HepG2 (cell line): ENCODE data around the gene PRDM7. TPM values are rescaled to one million over a fixed set of nuclear protein-coding genes. Genes with fewer than 3 reads are reported as not detected.

ENCODE experiments used
- ATAC-seq: fragments of 200-7000 bp; cut with Tn5 transposase; 3 replicates; pipeline ENCODE4 v1.9.1; 2020; ENCODE audit warnings: mild to moderate bottlenecking, moderate library complexity
- BruUV-seq: library from RNA; stranded (reverse); fragments of 400-500 nt; replicated peaks from 2 replicates; lab custom pipeline; 2021; lab: Mats Ljungman, UMichigan
- CTCF ChIA-PET: fragments of 300-600 bp; formaldehyde crosslinking; extraction: SDS; loops from one replicate; lab custom pipeline; 2021; ENCODE audit warnings: low total read pairs, inconsistent platforms, low intra/inter-chr PET ratio; lab: Yijun Ruan, JAX
- POLR2A ChIA-PET: fragments of 350-600 bp; sonication (Branson Sonifier 250); formaldehyde crosslinking; loops from one replicate; lab custom pipeline; 2020; ENCODE audit warnings: antibody characterized with exemption, inconsistent platforms; lab: Yijun Ruan, JAX
- DNase-seq: peaks from one replicate; pipeline ENCODE4 v3.0.0-alpha.2; 2015; ENCODE audit warnings: low spot score
- FAIRE-seq: peaks from 3 replicates; lab custom pipeline; 2011; peaks lifted over from hg19 to GRCh38; lab: Jason Lieb, UNC
- H2AFZ ChIP-seq: one replicate; pipeline ENCODE4 v1.6.1; 2011; ENCODE audit warnings: low read length, inconsistent platforms
- H3K27ac ChIP-seq: fragments of 300-600 bp; 3 replicates; pipeline ENCODE4 v1.8.0; 2011; ENCODE audit warnings: mixed run types, mild to moderate bottlenecking, mixed read lengths, low read length, inconsistent platforms; ENCODE audit not compliant: insufficient read depth; ENCODE audit errors: extremely low read length
- H3K27me3 ChIP-seq, 2 experiments: fragments of 200-600 bp in 1 of 2; 2 replicates in 1 of 2; 3 replicates in 1 of 2; pipeline versions ENCODE4 v1.6.0 to v1.8.0; 2011; ENCODE audit warnings: low read length in 2 of 2, mild to moderate bottlenecking in 2 of 2, moderate library complexity in 2 of 2, inconsistent platforms in 1 of 2; ENCODE audit not compliant: insufficient read depth in 2 of 2, control insufficient read depth in 1 of 2
- H3K36me3 ChIP-seq, 2 experiments: fragments of 200-600 bp in 1 of 2; replicated peaks in 1 of 2; 2 replicates in 1 of 2; 3 replicates in 1 of 2; pipeline versions ENCODE4 v1.5.1 to v1.8.0; 2011; ENCODE audit warnings: low read length in 2 of 2, inconsistent platforms in 1 of 2; ENCODE audit not compliant: insufficient read depth in 2 of 2, control insufficient read depth in 1 of 2
- H3K4me1 ChIP-seq: 2 replicates; pipeline ENCODE4 v1.5.1; 2012; ENCODE audit warnings: low read length, inconsistent platforms; ENCODE audit not compliant: insufficient read depth
- H3K4me2 ChIP-seq: 2 replicates; pipeline ENCODE4 v1.6.0; 2011; ENCODE audit warnings: low read depth, low read length, inconsistent platforms
- H3K4me3 ChIP-seq, 3 experiments: fragments of 200-600 bp in 1 of 3; sonication (generic), shearing (Covaris generic) in 1 of 3; replicated peaks in 1 of 3; 2 replicates each; pipeline ENCODE4 v1.5.1; 2011 to 2016; ENCODE audit warnings: low read length in 3 of 3, inconsistent platforms in 2 of 3, low read depth in 2 of 3, mild to moderate bottlenecking in 2 of 3, control low read depth in 1 of 3, mixed read lengths in 1 of 3; ENCODE audit not compliant: insufficient read depth in 1 of 3
- H3K79me2 ChIP-seq: one replicate; pipeline ENCODE4 v1.6.1; 2011; ENCODE audit warnings: low read length, inconsistent platforms; ENCODE audit not compliant: insufficient read depth
- H3K9ac ChIP-seq: 2 replicates; pipeline ENCODE4 v1.6.0; 2011; ENCODE audit warnings: mild to moderate bottlenecking, low read depth, low read length, inconsistent platforms; ENCODE audit not compliant: insufficient read depth
- H3K9me3 ChIP-seq: 2 replicates; pipeline ENCODE4 v1.5.1; 2012; ENCODE audit warnings: mild to moderate bottlenecking, low read length
- H4K20me1 ChIP-seq: 2 replicates; pipeline ENCODE4 v1.6.0; 2011; ENCODE audit warnings: inconsistent platforms, mild to moderate bottlenecking, low read length, moderate library complexity; ENCODE audit not compliant: insufficient read depth
- GATAD2A ChIP-seq: IDR thresholded peaks from 2 replicates; pipeline ENCODE4 v1.6.1; 2016
- ISX ChIP-seq: sonication (generic); formaldehyde crosslinking; conservative IDR thresholded peaks from 2 replicates; pipeline ENCODE4 v1.5.0; 2020; ENCODE audit warnings: missing genetic modification reagents
- KIAA2018 ChIP-seq: sonication (generic); formaldehyde crosslinking; IDR thresholded peaks from 2 replicates; pipeline ENCODE4 v1.5.0; 2020; ENCODE audit warnings: mild to moderate bottlenecking, missing genetic modification reagents, borderline replicate concordance
- NCOA2 ChIP-seq: sonication (generic); formaldehyde crosslinking; IDR thresholded peaks from 2 replicates; pipeline ENCODE4 v1.8.0; 2022; ENCODE audit warnings: inconsistent platforms
- POGK ChIP-seq: sonication (generic); formaldehyde crosslinking; conservative IDR thresholded peaks from 2 replicates; pipeline ENCODE4 v1.8.0; 2022; ENCODE audit warnings: mild to moderate bottlenecking, moderate library complexity, missing genetic modification reagents
- TERF1 ChIP-seq: sonication (generic); formaldehyde crosslinking; IDR thresholded peaks from 2 replicates; pipeline ENCODE4 v1.8.0; 2022; ENCODE audit warnings: mild to moderate bottlenecking, missing genetic modification reagents, moderate library complexity
- ZBTB21 ChIP-seq: sonication (generic); formaldehyde crosslinking; IDR thresholded peaks from 2 replicates; pipeline ENCODE4 v1.4.0; 2020; ENCODE audit warnings: missing genetic modification reagents
- ZFX ChIP-seq: sonication (generic); formaldehyde crosslinking; IDR thresholded peaks from 2 replicates; pipeline ENCODE4 v1.4.0; 2020; ENCODE audit warnings: mild to moderate bottlenecking, low read depth, missing genetic modification reagents, moderate library complexity
- ZNF235 ChIP-seq: sonication (generic); formaldehyde crosslinking; IDR thresholded peaks from 2 replicates; pipeline ENCODE4 v1.8.1; 2023; ENCODE audit warnings: mild to moderate bottlenecking, missing genetic modification reagents, borderline replicate concordance
- ZNF329 ChIP-seq: sonication (generic); formaldehyde crosslinking; IDR thresholded peaks from 2 replicates; pipeline ENCODE4 v1.9.0; 2021; ENCODE audit warnings: low read depth, mild to moderate bottlenecking, missing genetic modification reagents
- WGBS: methylation state at CpG from one replicate; pipeline ENCODE4 v1.1.6; 2017; ENCODE audit warnings: low lambda C conversion rate; 5-methylcytosine and 5-hydroxymethylcytosine counted together
- in situ Hi-C: cut with HindIII; loops from 2 replicates; pipeline ENCODE4 v1.10.0; 2017; ENCODE audit warnings: low pct_unique_long_range_greater_than_20kb; ENCODE audit not compliant: extremely low pct_ligation_motif_present
- intact Hi-C: fragments of 100-400 bp; cut with micrococcal nuclease; formaldehyde crosslinking; loops from one replicate; pipeline ENCODE4 v1.10.0; 2022; ENCODE audit not compliant: unreplicated experiment
- polyA plus RNA-seq, 8 experiments: library from polyadenylated mRNA; depleted of rRNA in 3 of 8; stranded (reverse) in 7 of 8; unstranded in 1 of 8; fragments of >200 nt; fragmentation: Illumina TruSeq in 4 of 8; extraction: Trizol in 4 of 8; gene quantifications; 2 replicates each; pipeline versions ENCODE4 v1.2.1 to v1.2.3, GENCODE V29; 2011 to 2016; ENCODE audit warnings: low read depth in 4 of 8, missing spikeins in 1 of 8, mixed read lengths in 1 of 8; ENCODE audit not compliant: insufficient read depth in 1 of 8
- total RNA-seq, 5 experiments: library from RNA; depleted of rRNA; stranded (reverse); fragments of >200 nt; fragmentation: Illumina TruSeq; extraction: Trizol; gene quantifications; 2 replicates each; pipeline ENCODE4 v1.2.3, GENCODE V29; 2016; ENCODE audit warnings: low read depth in 1 of 5

PRDM7 gene
- total and polyA plus RNA-seq, 2 of the 13 experiments (the other 11 are each of a cell fraction or from before 2014, with no cell fraction given): not detected

- ATAC-seq (peak; percentile 38), DNase-seq (peak; percentile 67), FAIRE-seq (peak; percentile 26)
- intact Hi-C loops (loop anchor here (5.0 kb wide), 1 partner anchor 97 kb away; the partner anchor contains the start of gene TUBB3), in situ Hi-C loops (loop anchor here (5.0 kb wide), 1 partner anchor 97 kb away; the partner anchor contains the start of gene TUBB3)
- H3K27ac ChIP-seq: peak overlapping the region; percentile 75
- no TSS peak for BruUV-seq
- ChIA-PET POLR2A (interaction anchor here (0.6 to 2.7 kb wide), 9 partner anchors 9 to 207 kb away, joined by 3 to 23 read pairs (median 6); partner anchors contain the start of genes TCF25 and TUBB3), CTCF (no interaction called here)
- H3K4me2 ChIP-seq: peak overlapping the region; percentile 92
- H4K20me1 ChIP-seq: no peaks in the 10 kb centered on the region
- no peaks in the 10 kb centered on the region; a peak in 1 of 5 replicates for H3K27me3 ChIP-seq
- peaks cover 0 to 4% of the 10 kb centered on the region in 2 experiments; a peak in 3 of 5 replicates for H3K36me3 ChIP-seq
- WGBS: 1% methylated on average over 19 of the region's 57 CpGs
- peak overlapping the region; percentile 81 for H3K9ac ChIP-seq
- H3K4me1 ChIP-seq: peaks cover 44% of the 10 kb centered on the region
- H3K79me2 ChIP-seq: peaks cover 8% of the 10 kb centered on the region
- peak overlapping the region; percentile 87 to 97 (median 93) for H3K4me3 ChIP-seq
- no peaks in the 10 kb centered on the region for H3K9me3 ChIP-seq
- H2AFZ ChIP-seq: peak overlapping the region; percentile 20
- TF ChIP-seq NCOA2 (CRISPR knock-in tag) (no peak), ZBTB21 (CRISPR knock-in tag) (no peak), ZNF235 (CRISPR knock-in tag) (0 out of 2 replicates have a peak, but pooled peaks have one; percentile 47), POGK (CRISPR knock-in tag) (no peak), KIAA2018 (CRISPR knock-in tag) (no peak), GATAD2A (CRISPR knock-in tag) (peak; percentile 44; the same call in 1 of the 2 replicates), ZFX (CRISPR knock-in tag) (peak; percentile 31), ZNF329 (no peak), TERF1 (0 out of 2 replicates have a peak, but pooled peaks have one; percentile 32), ISX (CRISPR knock-in tag) (no peak)
These were observed 57.4 kb downstream of the PRDM7 start for GRCh38 chr16:90019543-90020259.
